ENCODE measurements around the gene FRS3. TPM values are rescaled to one million over a fixed set of nuclear protein-coding genes. Genes with fewer than 3 reads are reported as not detected.
A peak's percentile ranks its signal among the peaks of the same experiment; 100 is the strongest.

The FRS3 gene
- total and polyA plus RNA-seq, 2 of the 13 experiments (the other 11 are each of a cell fraction or from before 2014, with no cell fraction given) = 3.0 to 7.4 TPM

GRCh38 chr6:41723530-41724227 is 56.0 kb downstream of the FRS3 start (continued):
- 0 out of 2 replicates have a peak, but pooled peaks have one; percentile 26 for TF ChIP-seq TFDP2 (CRISPR knock-in tag; IDR thresholded peaks at IDR 0.05)
- TF ChIP-seq IRF9 (CRISPR knock-in tag; IDR thresholded peaks at IDR 0.05; ENCODE audit: borderline replicate concordance) = no peak
- TF ChIP-seq MEIS2 (CRISPR knock-in tag; IDR thresholded peaks at IDR 0.05) = no peak
- TF ChIP-seq ELF1 (CRISPR knock-in tag; IDR thresholded peaks at IDR 0.05) = no peak
- TF ChIP-seq ASH2L (IDR thresholded peaks at IDR 0.05; ENCODE audit: insufficient read length, low read depth, low read length) = peak; percentile 54
- 0 out of 2 replicates have a peak, but pooled peaks have one; percentile 43 for TF ChIP-seq THAP9 (CRISPR knock-in tag; IDR thresholded peaks at IDR 0.05; ENCODE audit: borderline replicate concordance)
- peak; percentile 75 for TF ChIP-seq RXRA (CRISPR knock-in tag; IDR thresholded peaks at IDR 0.05)
- TF ChIP-seq ZGPAT (CRISPR knock-in tag; IDR thresholded peaks at IDR 0.05) = peak; percentile 69
- peak; percentile 51; the same call in 1 of the 2 replicates for TF ChIP-seq MXD1 (CRISPR knock-in tag; IDR thresholded peaks at IDR 0.05)
- no peak for TF ChIP-seq ZNF318 (CRISPR knock-in tag; IDR thresholded peaks at IDR 0.05)
- peak; percentile 66; the same call in 1 of the 2 replicates for TF ChIP-seq KMT2B (CRISPR knock-in tag; IDR thresholded peaks at IDR 0.05)
- TF ChIP-seq HOXA9 (CRISPR knock-in tag; IDR thresholded peaks at IDR 0.05; ENCODE audit: borderline replicate concordance) = no peak
